CD4-positive, alpha-beta T cell treated with Interleukin-15 for 1 hour (primary cell): Measurements from ENCODE around the gene NDRG3.

Source experiments
- DNase-seq: peaks from one replicate; pipeline ENCODE4 v3.0.0-alpha.2; 2020

The NDRG3 gene

GRCh38 chr20:36745927-36746659 is at the start of gene NDRG3:
NDRG3 (minus strand) TSS chr20:36746090; CDS start chr20:36721735, 24,355 bp downstream.
- peak; percentile 94 for DNase-seq

- DNase-seq = no peak
Measured at GRCh38 chr20:36794116-36794474, 48.2 kb upstream of the NDRG3 start.

- DNase-seq = no peak
Measured at GRCh38 chr20:36793294-36794115, 47.6 kb upstream of the NDRG3 start.

GRCh38 chr20:36792422-36792821 is 46.5 kb upstream of the NDRG3 start:
- no peak for DNase-seq

DNA sequence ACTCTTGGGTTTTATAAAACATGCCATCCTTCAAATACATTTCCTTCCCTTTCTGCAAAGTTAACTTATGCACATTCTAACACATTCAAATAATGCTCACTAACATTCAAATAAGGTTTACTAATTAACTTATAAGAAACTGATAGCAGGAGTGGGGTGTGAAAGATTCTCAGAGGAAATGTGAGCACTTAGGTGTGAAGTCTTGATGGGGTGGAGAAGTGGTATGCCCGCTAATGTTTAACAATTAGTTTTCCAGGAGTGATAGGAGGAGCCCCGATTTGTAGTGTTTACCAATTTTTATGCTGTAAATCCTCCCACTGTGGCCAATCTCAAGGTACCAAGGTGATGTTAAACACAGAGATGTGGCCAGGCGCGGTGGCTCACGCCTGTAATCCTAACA is 46.0 kb upstream of the NDRG3 start:
- DNase-seq = no peak

DNA sequence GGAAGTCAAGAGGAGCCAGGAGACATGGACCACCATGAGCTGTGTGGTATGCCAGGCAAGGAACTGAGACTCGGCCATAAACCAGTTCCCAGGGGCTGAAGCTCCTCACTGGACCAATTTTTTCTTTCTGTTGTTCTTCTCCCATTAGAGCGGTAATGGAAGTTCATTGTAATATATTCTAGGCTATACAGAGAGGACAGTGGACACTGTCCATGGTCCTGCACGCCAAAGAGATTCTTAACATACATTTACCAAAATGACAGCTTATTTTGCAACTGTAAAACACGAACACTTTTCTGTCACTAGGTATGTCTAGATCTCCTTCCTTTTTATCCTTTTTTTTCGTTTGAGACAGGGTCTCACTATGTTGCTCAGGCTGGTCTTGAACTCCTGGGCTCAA is 40.8 kb upstream of the NDRG3 start:
- DNase-seq = no peak

DNA sequence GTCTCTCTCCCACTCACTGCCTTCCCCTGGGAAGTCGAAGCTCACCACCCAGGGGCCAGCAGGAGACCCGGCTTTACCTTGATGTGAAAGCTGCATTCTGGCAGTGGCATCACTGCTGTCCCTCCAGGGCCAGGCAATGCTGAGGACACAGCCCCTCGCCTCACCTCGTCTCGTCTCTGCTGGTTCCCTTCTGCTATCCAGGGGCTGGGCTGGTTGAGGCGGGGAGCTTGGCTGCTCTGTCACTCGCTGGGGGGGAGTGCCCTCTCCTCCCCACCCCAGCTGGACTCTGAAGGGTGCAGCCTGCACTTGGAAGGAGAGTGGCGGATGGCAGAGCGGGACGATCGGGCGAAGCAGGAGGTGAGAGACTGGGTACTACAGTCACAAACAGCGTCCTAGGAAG is 40.4 kb upstream of the NDRG3 start:
- no peak for DNase-seq

- no peak for DNase-seq
Measured at GRCh38 chr20:36785308-36785707, 39.4 kb upstream of the NDRG3 start.

DNA sequence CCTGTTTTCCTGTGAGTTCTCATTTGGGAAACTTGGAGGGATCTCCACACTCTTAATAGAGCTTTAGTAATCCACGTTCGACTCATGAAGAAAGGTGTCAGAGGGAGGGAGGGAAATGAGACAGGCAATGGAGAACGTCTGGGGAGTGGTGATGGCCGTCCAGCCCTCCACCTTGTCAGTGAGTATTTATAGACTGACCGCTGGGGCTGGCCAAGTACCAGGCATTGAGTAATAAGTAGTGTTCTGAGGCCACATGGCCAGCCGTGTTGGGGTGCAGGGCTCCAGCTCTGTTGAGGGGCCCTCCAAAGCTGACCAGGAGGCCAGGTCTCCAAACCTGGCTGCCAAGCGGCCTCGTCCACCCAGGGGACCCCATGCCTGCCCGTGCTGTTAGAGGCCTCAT is 39.0 kb upstream of the NDRG3 start:
- DNase-seq = no peak

- DNase-seq = no peak
Measured at GRCh38 chr20:36784116-36784515, 38.2 kb upstream of the NDRG3 start.

DNA sequence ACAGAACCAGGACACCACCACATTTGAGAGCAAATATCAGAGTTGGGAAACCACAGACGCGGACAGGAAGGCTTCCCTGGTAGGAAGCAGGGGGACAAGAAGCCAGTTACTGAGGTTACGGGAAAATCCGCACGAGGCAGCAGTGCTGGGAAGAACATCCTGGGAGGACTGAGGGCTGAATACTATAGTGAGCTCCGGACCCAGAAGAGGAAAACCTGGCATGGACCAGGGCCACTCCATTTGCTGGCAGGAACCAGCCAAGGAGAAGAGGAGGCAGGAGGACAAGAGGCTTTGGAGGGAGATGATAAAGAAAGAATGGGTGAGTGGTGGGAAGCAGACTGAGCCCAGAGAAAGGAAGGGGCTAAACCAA is 33.8 kb upstream of the NDRG3 start:
- DNase-seq = no peak

GRCh38 chr20:36778831-36779655 is 33.2 kb upstream of the NDRG3 start:
- no peak for DNase-seq

- DNase-seq = no peak
Measured at GRCh38 chr20:36777576-36777975, 31.7 kb upstream of the NDRG3 start.

DNA sequence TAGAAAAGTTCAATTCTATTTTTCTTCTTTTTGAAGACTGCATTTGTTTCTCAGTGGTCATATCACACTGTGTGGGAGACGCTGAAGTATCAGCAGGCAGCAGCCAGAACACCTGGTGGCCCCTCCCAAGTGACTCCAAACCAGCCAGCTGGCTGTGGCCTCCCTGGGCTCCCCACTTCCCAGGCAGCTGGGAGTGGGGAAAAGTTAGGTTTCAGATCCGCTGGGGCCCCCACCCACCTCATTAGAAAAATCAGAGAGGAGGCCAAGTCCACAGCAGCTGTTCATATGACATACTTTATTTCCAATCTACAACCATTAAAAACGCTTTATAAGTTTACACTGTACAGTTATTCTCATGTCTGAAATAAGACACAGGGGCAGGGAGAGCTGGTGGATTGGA is 31.3 kb upstream of the NDRG3 start:
- no peak for DNase-seq

- DNase-seq = no peak
Measured at GRCh38 chr20:36775826-36776225, 29.9 kb upstream of the NDRG3 start.

DNA sequence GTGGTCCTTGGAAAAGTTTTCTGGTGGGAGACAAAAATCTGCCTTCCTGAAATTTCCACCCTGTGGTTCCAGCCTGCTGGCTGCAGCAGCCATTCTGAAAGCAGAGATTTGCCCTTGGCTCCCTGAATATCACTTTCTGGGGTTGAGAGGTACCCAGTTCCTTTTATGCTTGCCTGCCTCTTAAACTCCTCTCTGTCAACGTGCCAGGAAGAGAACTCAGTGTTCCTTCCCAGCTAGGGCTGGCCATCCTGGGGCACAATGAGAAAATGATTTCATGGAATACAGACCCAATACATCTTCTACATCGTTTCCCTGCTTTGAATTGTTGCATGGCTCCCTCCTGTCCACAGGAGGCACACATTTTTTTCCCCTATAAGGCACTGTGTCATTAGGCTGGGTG is 29.3 kb upstream of the NDRG3 start:
- DNase-seq = no peak

GRCh38 chr20:36773597-36774390 is 27.9 kb upstream of the NDRG3 start, which contains the start of gene DSN1:
DSN1 (minus strand) TSS chr20:36773763; CDS start chr20:36771458, 2,305 bp downstream.
- peak; percentile 96 for DNase-seq

GRCh38 chr20:36773107-36773596 is 27.3 kb upstream of the NDRG3 start:
- no peak for DNase-seq

DNA sequence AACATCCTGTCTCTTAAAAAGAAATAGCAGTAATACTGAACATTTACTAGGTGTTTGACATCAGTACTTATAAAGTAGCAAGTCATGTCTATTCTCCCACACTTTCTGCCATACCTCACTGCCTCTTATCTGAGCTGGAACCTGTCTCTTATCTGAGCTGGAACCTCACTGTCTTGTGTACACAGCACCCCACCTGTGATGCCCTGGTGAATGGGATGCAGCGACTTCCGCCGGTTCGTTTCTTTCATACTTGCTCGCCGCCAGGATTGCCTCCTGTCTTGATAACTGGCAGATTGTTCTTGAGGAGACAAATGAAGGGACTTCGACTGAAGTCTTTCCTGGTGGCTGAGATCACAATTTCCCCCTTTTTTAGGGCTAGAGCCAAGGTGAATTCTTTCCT is 24.8 kb upstream of the NDRG3 start:
- DNase-seq = no peak

GRCh38 chr20:36768768-36769430 is 23.0 kb upstream of the NDRG3 start:
- DNase-seq = no peak

- no peak for DNase-seq
Measured at GRCh38 chr20:36761125-36761524, 15.2 kb upstream of the NDRG3 start.

DNA sequence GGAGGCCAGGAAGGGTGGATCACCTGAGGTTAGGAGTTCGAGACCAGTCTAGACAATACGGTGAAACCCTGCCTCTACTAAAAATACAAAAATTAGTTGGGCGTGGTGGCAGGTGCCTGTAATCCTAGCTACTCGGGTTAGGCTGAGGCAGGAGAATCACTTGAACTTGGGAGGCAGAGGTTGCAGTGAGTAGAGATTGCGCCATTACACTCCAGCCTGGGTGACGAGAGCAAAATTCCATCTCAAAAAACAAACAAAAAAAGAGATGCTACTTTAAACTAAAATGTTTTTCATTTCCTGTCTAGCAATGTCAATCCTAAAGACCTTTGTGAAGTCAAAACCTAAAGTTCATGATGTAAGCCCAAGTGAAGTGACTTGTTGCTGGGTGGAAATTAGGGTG is 14.8 kb upstream of the NDRG3 start:
- DNase-seq = no peak
